Kidney epithelial cell (primary cell): ENCODE measurements around the gene HSCB. TPM values are rescaled to one million over a fixed set of nuclear protein-coding genes. Genes with fewer than 3 reads are reported as not detected.

Experiments
- DNase-seq: peaks from one replicate; pipeline ENCODE4 v3.0.0-alpha.2; 2010; ENCODE audit warnings: low read depth
- H3K27me3 ChIP-seq: 2 replicates; pipeline ENCODE4 v1.6.0; 2011; ENCODE audit warnings: low read length; ENCODE audit not compliant: control insufficient read depth, insufficient read depth
- H3K36me3 ChIP-seq: 2 replicates; pipeline ENCODE4 v1.5.1; 2011; ENCODE audit warnings: low read length; ENCODE audit not compliant: control insufficient read depth, insufficient read depth
- H3K4me3 ChIP-seq: 2 replicates; pipeline ENCODE4 v1.5.1; 2011; ENCODE audit warnings: low read depth, mild to moderate bottlenecking, control low read depth, low read length
- CTCF ChIP-seq: IDR thresholded peaks from 2 replicates; pipeline ENCODE4 v1.5.1; 2011; ENCODE audit warnings: mild to moderate bottlenecking, moderate library complexity, low read length, control low read depth, inconsistent platforms; ENCODE audit not compliant: insufficient read depth, poor library complexity, severe bottlenecking
- total RNA-seq: library from RNA; depleted of rRNA; stranded (reverse); fragments of >200 nt; gene quantifications from 2 replicates; pipeline ENCODE4 v1.2.3, GENCODE V29; 2015

The HSCB gene
- total RNA-seq, 1 donor from 2014 or later: 34.2 TPM

DNA sequence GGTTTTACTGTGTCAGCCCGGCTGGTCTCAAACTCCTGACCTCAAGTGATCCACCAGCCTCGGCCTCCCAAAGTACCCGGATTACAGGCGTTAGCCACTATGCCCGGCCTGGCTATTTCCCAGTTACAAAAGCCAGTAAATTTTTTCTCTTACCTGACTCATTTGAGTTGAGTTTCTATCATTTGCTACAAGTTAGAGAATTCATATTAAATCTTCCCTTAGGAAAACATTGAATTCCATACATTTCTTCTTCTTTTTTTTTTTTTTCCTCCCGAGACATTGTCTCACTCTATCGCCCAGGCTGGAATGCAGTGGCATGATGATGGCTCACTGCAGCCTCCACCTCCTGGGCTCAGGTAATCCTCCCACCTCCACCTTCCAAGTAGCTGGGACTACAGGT lies 26.2 kb upstream of the HSCB start:
- no peaks in the 10 kb centered on the region for H3K27me3 ChIP-seq
- no peak for TF ChIP-seq CTCF
- H3K36me3 ChIP-seq: no peaks in the 10 kb centered on the region
- DNase-seq: no peak
- H3K4me3 ChIP-seq: no peak overlapping the region

DNA sequence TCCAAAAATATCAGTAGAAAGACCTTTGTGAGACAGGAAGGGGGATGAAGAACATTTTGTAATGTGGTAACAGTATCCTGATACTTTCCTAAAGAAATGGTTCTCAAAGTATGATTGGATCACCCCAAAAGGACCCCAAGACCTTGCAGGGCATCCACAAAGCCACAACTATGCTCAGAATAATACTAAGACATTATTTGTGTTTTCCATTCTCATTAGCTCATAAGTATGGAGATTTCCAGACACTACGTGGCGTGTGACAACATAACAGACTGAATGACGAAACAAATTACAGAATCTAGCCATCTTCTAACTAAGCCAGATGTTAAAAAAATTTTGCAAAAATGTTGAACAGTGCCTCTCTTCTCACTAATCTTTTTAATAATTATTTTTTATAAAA lies 25.2 kb upstream of the HSCB start:
- no peak for DNase-seq
- Histone ChIP-seq H3K4me3 (no peak overlapping the region), H3K36me3 (no peaks in the 10 kb centered on the region), H3K27me3 (no peaks in the 10 kb centered on the region)
- TF ChIP-seq CTCF: no peak

GRCh38 chr22:28718044-28718443 lies 23.8 kb upstream of the HSCB start:
- no peaks in the 10 kb centered on the region for H3K36me3 ChIP-seq
- H3K27me3 ChIP-seq: no peaks in the 10 kb centered on the region
- DNase-seq: no peak
- TF ChIP-seq CTCF: no peak
- H3K4me3 ChIP-seq: no peak overlapping the region

- Histone ChIP-seq H3K4me3 (no peak overlapping the region), H3K27me3 (no peaks in the 10 kb centered on the region), H3K36me3 (no peaks in the 10 kb centered on the region)
- TF ChIP-seq CTCF: no peak
- DNase-seq: no peak
Observed at GRCh38 chr22:28728002-28728401, 13.8 kb upstream of the HSCB start.

- no peaks in the 10 kb centered on the region for H3K36me3 ChIP-seq
- H3K4me3 ChIP-seq: no peak overlapping the region
- DNase-seq: no peak
- no peak for TF ChIP-seq CTCF
- H3K27me3 ChIP-seq: no peaks in the 10 kb centered on the region
Observed at GRCh38 chr22:28728621-28729313, 13.1 kb upstream of the HSCB start.

DNA sequence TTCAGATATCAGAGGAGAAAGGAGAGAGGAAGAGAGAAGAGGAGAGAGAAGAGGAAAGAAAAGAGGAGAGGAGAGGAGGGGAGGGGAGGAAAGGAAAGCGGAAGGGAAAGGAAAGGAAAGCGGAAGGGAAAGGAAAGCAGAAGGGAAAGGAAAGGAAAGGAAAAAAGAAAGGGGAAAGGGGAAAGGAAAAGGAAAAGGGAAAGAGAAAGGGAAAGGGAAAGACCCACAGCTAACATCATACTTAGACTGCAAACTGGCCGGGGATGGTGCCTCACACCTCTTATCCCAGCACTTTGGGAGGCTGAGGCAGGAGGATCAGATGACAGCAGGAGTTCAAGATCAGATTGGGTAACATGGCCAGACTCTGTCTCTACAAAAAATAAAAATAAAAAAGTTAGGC lies 11.7 kb upstream of the HSCB start:
- no peak overlapping the region for H3K4me3 ChIP-seq
- TF ChIP-seq CTCF: no peak
- H3K36me3 ChIP-seq: no peaks in the 10 kb centered on the region
- DNase-seq: no peak
- no peaks in the 10 kb centered on the region for H3K27me3 ChIP-seq
